HG03175 (cell line): ENCODE measurements around the gene TEX28.
"Not testable (repeated sequence)": the region's sequence is repeated elsewhere in the genome, so short reads cannot be mapped to it uniquely, and the experiment has no call there.

Source experiments
- ATAC-seq: cut with Tn5 transposase; IDR thresholded peaks from one replicate; pipeline ENCODE4 v1.9.1; 2021; ENCODE audit warnings: mild to moderate bottlenecking, moderate library complexity; ENCODE audit not compliant: unreplicated experiment

TEX28 gene, protein sequence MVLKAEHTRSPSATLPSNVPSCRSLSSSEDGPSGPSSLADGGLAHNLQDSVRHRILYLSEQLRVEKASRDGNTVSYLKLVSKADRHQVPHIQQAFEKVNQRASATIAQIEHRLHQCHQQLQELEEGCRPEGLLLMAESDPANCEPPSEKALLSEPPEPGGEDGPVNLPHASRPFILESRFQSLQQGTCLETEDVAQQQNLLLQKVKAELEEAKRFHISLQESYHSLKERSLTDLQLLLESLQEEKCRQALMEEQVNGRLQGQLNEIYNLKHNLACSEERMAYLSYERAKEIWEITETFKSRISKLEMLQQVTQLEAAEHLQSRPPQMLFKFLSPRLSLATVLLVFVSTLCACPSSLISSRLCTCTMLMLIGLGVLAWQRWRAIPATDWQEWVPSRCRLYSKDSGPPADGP

DNA sequence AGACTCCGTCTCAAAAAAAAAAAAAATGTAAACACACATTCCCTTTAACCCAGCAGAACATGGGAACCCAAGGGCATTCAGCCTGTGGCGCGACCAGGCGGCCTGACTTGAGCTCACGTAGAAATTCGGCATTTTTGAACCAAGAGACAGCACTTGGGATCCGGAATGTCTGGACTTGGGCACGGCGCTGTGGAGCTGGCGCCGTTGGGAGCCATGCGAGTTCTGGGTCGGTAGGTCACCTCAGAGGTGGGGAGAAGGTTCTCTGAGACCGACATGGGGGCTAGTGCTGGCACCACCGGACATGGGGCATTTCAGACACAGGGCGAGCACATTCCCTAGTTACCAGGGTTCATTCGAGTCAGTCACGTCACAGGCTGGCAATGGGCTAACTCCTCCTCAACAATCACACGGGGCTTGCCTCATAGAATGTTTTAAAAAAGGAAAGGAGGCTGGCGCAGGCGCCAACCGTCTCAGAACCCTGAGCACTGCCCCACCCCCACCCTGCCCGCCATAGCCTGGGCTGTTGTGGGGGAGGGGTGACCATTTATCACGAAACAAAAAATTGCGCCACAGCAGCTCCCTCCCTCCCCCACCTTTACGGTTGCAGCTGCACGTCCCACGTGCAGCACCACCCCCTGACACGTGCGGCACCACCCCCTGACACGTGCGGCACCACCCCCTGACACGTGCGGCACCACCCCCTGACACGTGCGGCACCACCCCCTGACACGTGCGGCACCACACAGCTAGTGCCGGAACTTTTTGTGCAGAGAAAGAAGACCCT, at the start of gene TEX28:
Gene TEX28 (minus strand): TSS at position 334 of the 784 bp plus-strand sequence. CDS start 3,007 bp downstream, outside the sequence.
- no peak for ATAC-seq

- peak; percentile 29 for ATAC-seq
Observed at GRCh38 chrX:154343620-154344019, 48.7 kb upstream of the TEX28 start.

DNA sequence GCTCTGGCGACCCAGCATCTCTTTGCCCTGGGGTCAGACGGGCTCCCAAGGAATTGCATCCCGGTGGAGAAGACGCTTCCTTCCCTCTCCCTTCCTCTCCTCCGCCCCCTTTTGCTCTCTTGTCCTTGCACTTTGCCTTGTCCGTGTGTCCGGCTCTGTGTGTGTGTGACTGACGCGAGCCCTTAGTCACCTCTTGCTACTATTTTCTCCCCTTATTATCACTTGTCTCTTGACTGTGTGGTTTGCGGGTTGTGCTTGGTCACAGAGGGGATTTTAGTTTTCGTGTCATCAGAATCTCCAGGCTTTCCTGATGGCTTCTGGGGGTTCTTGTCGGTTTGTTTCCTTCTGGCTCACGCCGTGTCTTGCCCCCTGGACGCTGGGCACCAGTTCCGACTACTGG, 48.1 kb upstream of the TEX28 start:
- ATAC-seq = not testable (repeated sequence)

- peak; percentile 76 for ATAC-seq
Observed at GRCh38 chrX:154341399-154342298, 46.7 kb upstream of the TEX28 start.

GRCh38 chrX:154334496-154334895, 39.6 kb upstream of the TEX28 start:
- no peak for ATAC-seq

DNA sequence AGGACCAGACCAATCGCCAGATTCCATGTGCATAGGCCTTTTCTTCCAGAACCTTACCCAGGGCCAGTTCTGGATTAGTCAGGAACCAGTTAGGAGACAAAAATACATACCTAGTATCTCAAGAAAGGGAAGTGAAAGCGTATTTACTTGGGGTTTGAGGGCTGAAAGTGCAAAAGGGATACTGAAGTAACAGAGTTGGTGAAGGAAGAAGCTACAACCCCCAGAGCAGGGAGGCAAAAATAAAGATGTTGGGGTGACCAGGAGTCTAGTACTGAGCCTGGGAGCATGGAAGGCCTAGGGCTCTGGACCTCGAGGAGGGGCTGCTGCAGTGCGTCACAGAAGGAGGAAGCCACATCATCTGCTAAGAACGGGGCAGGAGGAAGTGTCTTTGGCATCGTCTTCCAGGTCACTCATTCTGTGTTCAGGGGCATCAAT, 38.9 kb upstream of the TEX28 start:
- peak; percentile 71 for ATAC-seq

GRCh38 chrX:154333116-154333515, 38.2 kb upstream of the TEX28 start:
- no peak for ATAC-seq

DNA sequence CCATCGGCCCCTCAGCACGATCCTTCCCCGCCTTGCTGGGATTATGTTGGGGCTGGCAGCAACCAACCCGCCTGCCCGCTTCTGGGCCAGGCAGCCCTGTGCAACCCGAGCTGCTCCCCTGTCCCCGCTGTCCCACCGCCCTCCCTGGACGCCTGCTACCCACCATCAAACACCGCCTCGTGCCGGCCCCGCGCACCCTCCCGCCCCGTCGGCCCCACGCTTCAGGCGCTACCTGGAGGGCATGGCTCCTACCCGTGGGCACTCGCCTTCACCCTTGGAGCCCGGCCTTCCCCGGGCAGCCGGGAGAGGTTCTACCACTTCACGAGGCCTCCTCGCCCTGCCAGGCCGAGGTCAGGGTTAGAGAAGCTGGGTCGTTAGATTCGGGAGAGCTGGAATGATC, 37.6 kb upstream of the TEX28 start:
- ATAC-seq = no peak

- ATAC-seq = no peak
Observed at GRCh38 chrX:154329294-154329693, 34.4 kb upstream of the TEX28 start.

GRCh38 chrX:154328646-154329045, 33.7 kb upstream of the TEX28 start:
- no peak for ATAC-seq

DNA sequence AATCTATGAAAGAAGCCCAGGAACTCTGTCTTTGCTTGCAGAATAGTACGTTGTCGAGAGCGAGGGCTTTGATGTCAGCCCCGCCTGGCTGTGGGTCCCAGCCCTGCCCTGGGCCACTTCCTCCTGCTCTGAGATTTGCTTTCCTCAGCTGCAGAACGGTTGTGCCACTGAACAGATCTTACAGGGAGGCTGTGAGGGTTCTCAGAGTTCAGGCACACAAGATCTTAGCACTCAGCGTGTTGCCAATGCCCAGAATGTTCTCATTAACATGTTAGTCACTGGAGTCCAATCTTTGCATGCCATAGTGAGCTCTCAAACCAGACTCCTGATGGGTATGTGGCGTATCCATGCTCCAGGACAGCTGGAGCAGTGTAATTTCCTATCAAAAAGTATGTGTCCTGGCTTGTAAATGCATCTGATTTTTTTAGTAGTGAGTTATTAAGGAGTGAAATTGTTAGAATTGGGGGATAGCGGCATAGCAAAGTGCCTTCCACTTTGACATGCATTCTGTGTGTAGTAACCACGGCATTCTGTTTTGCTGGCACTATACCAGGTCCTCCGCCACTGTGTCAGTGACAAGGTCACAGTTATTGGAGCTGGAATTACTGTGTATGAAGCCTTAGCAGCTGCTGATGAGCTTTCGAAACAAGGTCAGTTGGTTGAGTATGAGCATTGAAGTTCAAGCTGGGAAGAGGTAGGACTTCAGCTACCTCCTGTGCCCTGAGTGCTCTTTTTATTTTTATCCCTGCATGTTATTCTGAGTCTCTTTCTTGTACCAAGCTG, 32.3 kb upstream of the TEX28 start:
- ATAC-seq = no peak

- ATAC-seq = no peak
Observed at GRCh38 chrX:154325541-154325940, 30.6 kb upstream of the TEX28 start.

DNA sequence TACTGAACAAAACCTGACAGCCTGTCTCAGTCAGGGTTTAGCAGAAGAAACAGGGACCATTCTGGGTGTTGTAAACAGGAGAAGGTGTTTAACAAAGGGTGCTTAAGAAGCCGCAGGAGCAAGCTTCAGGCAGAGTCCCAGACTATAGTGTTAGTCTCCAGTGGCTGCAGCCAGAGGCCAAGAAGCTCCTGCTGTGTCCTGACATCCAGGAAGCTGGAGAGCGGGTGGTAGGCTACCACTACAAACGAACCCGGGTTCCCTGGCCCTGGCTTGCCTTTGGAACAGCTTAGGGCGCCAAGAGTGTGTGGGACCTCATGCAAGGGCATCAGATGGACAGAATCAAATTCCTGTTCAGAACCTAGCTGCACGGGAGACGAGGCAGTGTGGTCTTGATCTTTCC, 28.6 kb upstream of the TEX28 start:
- ATAC-seq = no peak

DNA sequence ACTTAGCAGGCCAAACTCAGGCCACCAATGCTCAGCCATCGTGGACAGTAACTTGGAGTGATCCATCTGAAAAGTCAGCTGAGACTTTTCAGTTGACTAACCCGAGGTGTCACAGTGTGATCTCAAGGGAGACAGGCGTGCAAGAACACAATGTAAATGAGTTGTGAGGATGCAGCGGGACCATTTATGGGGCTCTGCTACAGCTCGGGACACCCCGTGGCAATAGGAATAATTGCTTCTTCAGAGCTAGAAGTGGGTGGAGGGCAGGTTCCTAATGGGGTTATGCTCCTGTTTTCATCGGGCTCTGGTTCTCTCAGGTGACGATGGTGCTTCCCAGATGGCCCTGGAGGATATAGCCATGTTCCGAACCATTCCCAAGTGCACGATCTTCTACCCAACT, 28.0 kb upstream of the TEX28 start:
- no peak for ATAC-seq

GRCh38 chrX:154321594-154321993, 26.7 kb upstream of the TEX28 start:
- no peak for ATAC-seq

DNA sequence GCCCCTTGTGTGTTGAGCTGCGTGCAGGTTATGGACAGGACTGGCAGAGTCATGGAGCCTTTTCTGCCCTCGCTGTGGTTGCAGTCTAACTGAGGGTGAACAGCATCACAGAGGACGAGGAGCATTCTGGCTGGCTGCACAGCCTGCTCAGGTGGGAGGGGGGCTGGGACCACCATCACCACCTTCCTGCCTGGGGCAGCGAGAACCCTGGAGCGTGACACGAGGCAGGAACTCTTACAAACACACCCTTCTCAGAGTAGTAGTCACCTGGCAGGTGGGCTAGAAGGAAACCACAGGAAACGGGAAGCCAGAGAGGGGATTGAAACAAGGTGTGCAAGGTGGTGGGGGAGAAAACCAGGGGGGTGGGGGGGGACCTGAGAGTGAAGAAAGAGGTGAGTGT, 26.2 kb upstream of the TEX28 start:
- no peak for ATAC-seq

- no peak for ATAC-seq
Observed at GRCh38 chrX:154320406-154320805, 25.5 kb upstream of the TEX28 start.

GRCh38 chrX:154317391-154317995, 22.6 kb upstream of the TEX28 start:
- ATAC-seq = no peak

GRCh38 chrX:154315416-154315815, 20.5 kb upstream of the TEX28 start:
- ATAC-seq = no peak

DNA sequence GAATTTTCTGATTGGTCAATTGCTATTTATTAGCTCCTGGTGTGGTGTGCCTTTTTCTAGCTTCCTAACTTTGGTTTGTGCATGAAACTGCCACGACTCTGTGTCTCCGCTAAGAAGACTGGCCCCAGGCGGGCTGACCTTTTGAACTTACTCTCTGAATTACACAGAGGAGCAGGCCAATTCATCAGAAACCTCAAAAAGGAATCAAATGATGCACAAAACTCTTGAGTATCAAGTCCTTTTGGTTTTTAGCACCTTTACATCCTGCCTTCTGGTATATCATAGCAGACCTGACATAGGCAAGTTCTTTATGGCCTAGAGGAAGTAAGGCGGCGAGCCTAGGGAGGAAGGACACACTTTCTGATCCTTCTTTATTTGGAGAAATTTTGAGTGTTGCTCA, 18.2 kb upstream of the TEX28 start:
- peak; percentile 67 for ATAC-seq
